ENCODE results near the gene PARD6B.

DNA sequence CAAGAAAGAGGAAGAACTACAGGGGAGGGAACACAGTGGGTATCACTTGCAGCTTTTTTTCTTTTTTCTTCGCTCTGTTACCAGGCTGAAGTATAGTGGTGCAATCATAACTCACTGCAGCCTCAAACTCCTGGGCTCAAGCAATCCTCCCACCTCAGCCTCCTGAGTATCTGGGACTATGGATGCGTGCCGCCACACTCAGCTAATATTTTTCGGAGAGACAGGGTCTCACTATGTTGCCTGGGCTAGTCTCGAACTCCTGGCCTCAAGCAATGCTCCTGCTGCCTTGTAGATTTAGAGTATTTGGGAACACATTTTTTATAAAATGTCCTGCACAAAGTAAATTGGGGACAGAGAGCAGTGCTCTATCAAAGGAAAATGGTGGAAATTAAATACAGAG is 28.3 kb downstream of the PARD6B start:
- TF ChIP-seq, protein P1, sequence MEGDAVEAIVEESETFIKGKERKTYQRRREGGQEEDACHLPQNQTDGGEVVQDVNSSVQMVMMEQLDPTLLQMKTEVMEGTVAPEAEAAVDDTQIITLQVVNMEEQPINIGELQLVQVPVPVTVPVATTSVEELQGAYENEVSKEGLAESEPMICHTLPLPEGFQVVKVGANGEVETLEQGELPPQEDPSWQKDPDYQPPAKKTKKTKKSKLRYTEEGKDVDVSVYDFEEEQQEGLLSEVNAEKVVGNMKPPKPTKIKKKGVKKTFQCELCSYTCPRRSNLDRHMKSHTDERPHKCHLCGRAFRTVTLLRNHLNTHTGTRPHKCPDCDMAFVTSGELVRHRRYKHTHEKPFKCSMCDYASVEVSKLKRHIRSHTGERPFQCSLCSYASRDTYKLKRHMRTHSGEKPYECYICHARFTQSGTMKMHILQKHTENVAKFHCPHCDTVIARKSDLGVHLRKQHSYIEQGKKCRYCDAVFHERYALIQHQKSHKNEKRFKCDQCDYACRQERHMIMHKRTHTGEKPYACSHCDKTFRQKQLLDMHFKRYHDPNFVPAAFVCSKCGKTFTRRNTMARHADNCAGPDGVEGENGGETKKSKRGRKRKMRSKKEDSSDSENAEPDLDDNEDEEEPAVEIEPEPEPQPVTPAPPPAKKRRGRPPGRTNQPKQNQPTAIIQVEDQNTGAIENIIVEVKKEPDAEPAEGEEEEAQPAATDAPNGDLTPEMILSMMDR (IDR thresholded peaks at IDR 0.05), result no peak
- TF ChIP-seq EZH2 (IDR thresholded peaks at IDR 0.05; ENCODE audit: borderline replicate concordance, insufficient read depth, low read depth, low read length, poor library complexity, severe bottlenecking), result no peak
